Panc1 (cell line): ENCODE results near the gene SEMA6A. TPM values are rescaled to one million over a fixed set of nuclear protein-coding genes. Genes with fewer than 3 reads are reported as not detected.

Source experiments
- ATAC-seq: fragments of 200-7000 bp; cut with Tn5 transposase; 2 replicates; pipeline ENCODE4 v1.9.1; 2020; ENCODE audit warnings: mild to moderate bottlenecking, moderate library complexity
- BruUV-seq: library from RNA; stranded (reverse); fragments of 400-500 nt; replicated peaks from 2 replicates; lab custom pipeline; 2021; lab: Mats Ljungman, UMichigan
- CTCF ChIA-PET: fragments of 300-600 bp; sonication (Branson Sonifier 250); formaldehyde crosslinking; loops from one replicate; lab custom pipeline; 2022; ENCODE audit warnings: antibody characterized with exemption; lab: Charles Lee
- POLR2A ChIA-PET: fragments of 300-600 bp; sonication (Branson Sonifier 250); formaldehyde crosslinking; loops from one replicate; lab custom pipeline; 2022; ENCODE audit warnings: antibody characterized with exemption; lab: Charles Lee
- DNase-seq: peaks from one replicate; pipeline ENCODE4 v3.0.0-alpha.2; 2010; ENCODE audit warnings: low read depth, low spot score
- H3K27ac ChIP-seq: 2 replicates; pipeline ENCODE4 v1.5.1; 2011; ENCODE audit warnings: mild to moderate bottlenecking, low read length, inconsistent platforms
- H3K27me3 ChIP-seq: fragments of 200-500 bp; sonication (Bioruptor generic); 2 replicates; pipeline ENCODE4 v1.6.0; 2014; ENCODE audit warnings: low read length, inconsistent platforms; ENCODE audit not compliant: control insufficient read depth, insufficient read depth
- H3K36me3 ChIP-seq: fragments of 200-500 bp; sonication (Bioruptor generic); 2 replicates; pipeline ENCODE4 v1.5.1; 2014; ENCODE audit warnings: inconsistent platforms, mild to moderate bottlenecking, low read length, moderate library complexity; ENCODE audit not compliant: control insufficient read depth, insufficient read depth
- H3K4me1 ChIP-seq: 2 replicates; pipeline ENCODE4 v1.5.1; 2011; ENCODE audit warnings: inconsistent platforms, mild to moderate bottlenecking, low read length, moderate library complexity; ENCODE audit not compliant: control insufficient read depth, insufficient read depth
- H3K4me3 ChIP-seq, 2 experiments: 2 replicates each; pipeline ENCODE4 v1.5.1; 2011 to 2012; ENCODE audit warnings: low read depth in 2 of 2, low read length in 2 of 2, mild to moderate bottlenecking in 2 of 2, inconsistent platforms in 1 of 2, moderate library complexity in 1 of 2
- H3K9me3 ChIP-seq: fragments of 200-500 bp; sonication (Bioruptor generic); 2 replicates; pipeline ENCODE4 v1.5.1; 2014; ENCODE audit warnings: low read depth, mild to moderate bottlenecking, inconsistent platforms, low read length, moderate library complexity; ENCODE audit not compliant: control insufficient read depth, insufficient read depth
- POLR2AphosphoS5 ChIP-seq: IDR thresholded peaks from 2 replicates; pipeline ENCODE4 v1.6.1; 2012; ENCODE audit warnings: mild to moderate bottlenecking, low read depth, low read length, moderate library complexity
- REST ChIP-seq, 2 experiments: IDR thresholded peaks; 2 replicates each; pipeline ENCODE4 v1.6.1; 2011 to 2012; ENCODE audit warnings: low read depth in 2 of 2, control low read depth in 1 of 2, low read length in 1 of 2, mild to moderate bottlenecking in 1 of 2, moderate library complexity in 1 of 2; ENCODE audit not compliant: insufficient read depth in 1 of 2
- SIN3A ChIP-seq: IDR thresholded peaks from 2 replicates; pipeline ENCODE4 v1.6.1; 2012; ENCODE audit warnings: low read depth, mild to moderate bottlenecking, low read length, moderate library complexity, borderline replicate concordance; ENCODE audit not compliant: insufficient read depth
- in situ Hi-C: cut with HindIII; loops from 2 replicates; pipeline ENCODE4 v1.10.0; 2016; ENCODE audit warnings: low sequenced_read_pairs, low pct_unique_long_range_greater_than_20kb
- intact Hi-C: fragments of 100-400 bp; cut with micrococcal nuclease; formaldehyde crosslinking; loops from one replicate; pipeline ENCODE4 v1.10.0; 2022; ENCODE audit not compliant: unreplicated experiment
- total RNA-seq: library from RNA; stranded (reverse); gene quantifications from one replicate; pipeline ENCODE4 v1.2.1, GENCODE V29; 2021; ENCODE audit not compliant: unreplicated experiment
- TF ChIP-seq, protein P1 (sequence below): fragments of 450-650 bp; IDR thresholded peaks from 2 replicates; pipeline ENCODE4 v1.5.1; 2017; ENCODE audit warnings: mild to moderate bottlenecking

The SEMA6A gene
- total RNA-seq, 1 experiment from 2014 or later, result 0.54 TPM

DNA sequence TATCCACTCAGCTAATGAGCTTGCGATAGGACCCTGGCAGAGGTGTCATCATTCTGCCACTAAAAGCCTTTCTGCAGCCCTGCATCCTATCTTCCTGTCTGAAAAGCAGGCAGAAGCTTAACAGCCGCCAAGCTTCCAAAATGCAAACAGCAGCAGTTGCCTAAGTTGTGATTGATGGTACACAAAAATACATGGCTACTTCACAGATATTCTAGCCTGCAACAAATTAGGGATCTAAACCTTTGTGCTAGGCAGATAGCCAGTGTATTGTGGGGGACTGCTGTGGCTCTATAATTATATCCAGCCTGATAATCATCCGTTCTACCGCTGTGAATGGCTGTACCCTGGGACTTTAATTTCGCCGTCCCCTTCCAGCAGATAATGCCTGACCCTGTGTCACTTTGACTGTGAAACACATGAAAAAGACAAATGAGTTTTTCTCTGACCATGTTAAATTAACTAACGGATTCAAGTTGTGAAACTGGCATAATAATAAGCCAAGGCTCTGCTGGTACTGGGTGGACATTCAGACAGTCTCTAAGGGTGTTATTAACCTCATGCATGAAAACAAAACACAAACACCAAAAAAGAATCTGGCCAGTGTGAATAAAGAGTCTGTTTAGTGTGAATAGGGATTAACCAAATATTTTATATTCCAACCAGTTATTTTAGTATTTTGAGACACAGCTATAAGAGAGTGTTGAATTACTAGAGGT lies 45.9 kb downstream of the SEMA6A start:
- intact Hi-C loops, result no loop called here
- ATAC-seq (no peak), DNase-seq (no peak)
- TF ChIP-seq SIN3A, result no peak
- TF ChIP-seq, protein P1, sequence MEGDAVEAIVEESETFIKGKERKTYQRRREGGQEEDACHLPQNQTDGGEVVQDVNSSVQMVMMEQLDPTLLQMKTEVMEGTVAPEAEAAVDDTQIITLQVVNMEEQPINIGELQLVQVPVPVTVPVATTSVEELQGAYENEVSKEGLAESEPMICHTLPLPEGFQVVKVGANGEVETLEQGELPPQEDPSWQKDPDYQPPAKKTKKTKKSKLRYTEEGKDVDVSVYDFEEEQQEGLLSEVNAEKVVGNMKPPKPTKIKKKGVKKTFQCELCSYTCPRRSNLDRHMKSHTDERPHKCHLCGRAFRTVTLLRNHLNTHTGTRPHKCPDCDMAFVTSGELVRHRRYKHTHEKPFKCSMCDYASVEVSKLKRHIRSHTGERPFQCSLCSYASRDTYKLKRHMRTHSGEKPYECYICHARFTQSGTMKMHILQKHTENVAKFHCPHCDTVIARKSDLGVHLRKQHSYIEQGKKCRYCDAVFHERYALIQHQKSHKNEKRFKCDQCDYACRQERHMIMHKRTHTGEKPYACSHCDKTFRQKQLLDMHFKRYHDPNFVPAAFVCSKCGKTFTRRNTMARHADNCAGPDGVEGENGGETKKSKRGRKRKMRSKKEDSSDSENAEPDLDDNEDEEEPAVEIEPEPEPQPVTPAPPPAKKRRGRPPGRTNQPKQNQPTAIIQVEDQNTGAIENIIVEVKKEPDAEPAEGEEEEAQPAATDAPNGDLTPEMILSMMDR, result no peak
- no peak for TF ChIP-seq REST (IDR thresholded peaks at IDR 0.05; ENCODE audit: insufficient read depth in 1 of 2, low read depth in 2 of 2, low read length in 1 of 2)
- TF ChIP-seq POLR2AphosphoS5, result no peak
- Histone ChIP-seq H3K36me3 (no peaks in the 10 kb centered on the region), H3K4me3 (no peak overlapping the region), H3K9me3 (no peaks in the 10 kb centered on the region), H3K27ac (no peak overlapping the region), H3K4me1 (no peaks in the 10 kb centered on the region), H3K27me3 (peaks cover 16% of the 10 kb centered on the region)
- ChIA-PET POLR2A (no interaction called here), CTCF (no interaction called here)
- no TSS peak for BruUV-seq
- in situ Hi-C loops, result no loop called here

DNA sequence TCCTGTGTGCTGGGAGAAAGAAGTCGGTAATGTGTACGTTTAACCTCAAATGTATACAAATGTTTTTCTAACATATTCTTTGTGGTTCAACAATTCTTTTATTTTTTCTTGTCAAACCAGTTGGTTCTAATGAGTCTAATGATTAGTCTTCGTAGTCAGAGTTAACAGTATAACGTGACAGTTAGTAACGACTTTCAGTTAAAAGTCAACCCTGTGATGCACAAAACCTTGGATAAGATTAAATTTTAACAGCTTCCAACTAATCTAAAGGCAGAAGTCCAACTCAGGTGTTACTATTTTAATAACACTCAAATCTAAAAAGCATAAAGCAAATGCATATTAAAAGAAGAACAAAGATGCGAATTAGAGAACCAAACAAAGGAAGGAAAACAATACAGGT lies 47.0 kb downstream of the SEMA6A start:
- DNase-seq, result no peak
- in situ Hi-C loops (no loop called here), intact Hi-C loops (no loop called here)
- Histone ChIP-seq H3K4me3 (no peak overlapping the region), H3K27ac (no peak overlapping the region), H3K27me3 (peaks cover 16% of the 10 kb centered on the region), H3K4me1 (no peaks in the 10 kb centered on the region), H3K9me3 (no peaks in the 10 kb centered on the region), H3K36me3 (no peaks in the 10 kb centered on the region)
- no TSS peak for BruUV-seq
- no peak for ATAC-seq
- ChIA-PET POLR2A (no interaction called here), CTCF (no interaction called here)
- TF ChIP-seq, protein P1, result no peak
